GM13977 (cell line): Measurements from ENCODE around the gene PLPP2.

ENCODE experiments used
- DNase-seq: peaks from one replicate; pipeline ENCODE4 v3.0.0; 2012; ENCODE audit warnings: low spot score
- CTCF ChIP-seq: IDR thresholded peaks from 2 replicates; pipeline ENCODE4 v1.5.1; 2012; ENCODE audit warnings: mild to moderate bottlenecking, control low read depth; ENCODE audit not compliant: insufficient read depth; ENCODE audit errors: extremely low read depth, missing control alignments
- in situ Hi-C: fragments of 300-500 bp; cut with MboI; formaldehyde crosslinking; loops from one replicate; pipeline ENCODE4 v1.12.0; 2022; ENCODE audit warnings: low sequenced_read_pairs, low pct_unique_long_range_greater_than_20kb, mixed read lengths, inconsistent platforms; ENCODE audit not compliant: unreplicated experiment

PLPP2 gene

GRCh38 chr19:306151-306900 is 15.1 kb upstream of the PLPP2 start:
- TF ChIP-seq CTCF: no peak
- in situ Hi-C loops: no loop called here
- DNase-seq: no peak

- TF ChIP-seq CTCF: no peak
- no peak for DNase-seq
- in situ Hi-C loops: no loop called here
Measured at GRCh38 chr19:305240-306150, 14.3 kb upstream of the PLPP2 start.

GRCh38 chr19:296476-297225 is 5.4 kb upstream of the PLPP2 start:
- no peak for DNase-seq
- TF ChIP-seq CTCF: no peak
- in situ Hi-C loops: no loop called here

- TF ChIP-seq CTCF: no peak
- in situ Hi-C loops: no loop called here
- no peak for DNase-seq
Measured at GRCh38 chr19:295687-296370, 4.6 kb upstream of the PLPP2 start.

- peak; percentile 84 for DNase-seq
- in situ Hi-C loops: no loop called here
- peak; percentile 91 for TF ChIP-seq CTCF
Measured at GRCh38 chr19:294946-295686, 3.9 kb upstream of the PLPP2 start.
